Breast epithelium (tissue), 3 donors: ENCODE data around the gene FUCA1.

Experiments
- CTCF ChIP-seq, 3 donors: fragments of 450-650 bp; IDR thresholded peaks; one replicate each; pipeline ENCODE4 v1.5.1; 2016 to 2017; ENCODE audit warnings: antibody characterized with exemption in 3 of 3, mild to moderate bottlenecking in 3 of 3, moderate library complexity in 3 of 3
- POLR2A ChIP-seq: fragments of 450-650 bp; IDR thresholded peaks from one replicate; pipeline ENCODE4 v1.6.1; 2016; ENCODE audit warnings: antibody characterized with exemption, mild to moderate bottlenecking, moderate library complexity

GRCh38 chr1:23836037-23836436 is 32.1 kb downstream of the FUCA1 start:
- TF ChIP-seq CTCF (IDR thresholded peaks at IDR 0.05), result no peak
- TF ChIP-seq POLR2A, result no peak
